ENCODE measurements around the gene DND1.
"Not testable (repeated sequence)": the region's sequence is repeated elsewhere in the genome, so short reads cannot be mapped to it uniquely, and the experiment has no call there.

DND1 gene

GRCh38 chr5:140628711-140629110, 44.7 kb downstream of the DND1 start:
- no peak for DNase-seq

- no peak for DNase-seq
These were observed 45.4 kb downstream of the DND1 start for GRCh38 chr5:140627972-140628371.

GRCh38 chr5:140624886-140625285, 48.5 kb downstream of the DND1 start:
- DNase-seq, result not testable (repeated sequence)

GRCh38 chr5:140623061-140623460, 50.3 kb downstream of the DND1 start:
- DNase-seq, result not testable (repeated sequence)

- no peak for DNase-seq
These were observed 51.1 kb downstream of the DND1 start for GRCh38 chr5:140622301-140622700.

All from stimulated activated CD4-positive, alpha-beta T cell treated with anti-CD3 and anti-CD28 coated beads, Interleukin-15, amount 100 ng/mL, for 24 hours (primary cell).